ENCODE data around the gene C17orf58. TPM values are rescaled to one million over a fixed set of nuclear protein-coding genes. Genes with fewer than 3 reads are reported as not detected.

C17orf58 gene
- total and polyA plus RNA-seq, 2 of the 8 experiments (the other 6 are each of a cell fraction or from before 2014, with no cell fraction given) = 22.6 to 24.1 TPM

- no peak overlapping the region for H2AK5ac ChIP-seq (ENCODE audit: low read depth, low read length)
- H3K36me3 ChIP-seq (ENCODE audit: control insufficient read depth in 2 of 4, insufficient read depth in 4 of 4, low read length in 3 of 4) = no peaks in the 10 kb centered on the region
- H3K23me2 ChIP-seq (ENCODE audit: low read depth, low read length) = peaks cover 9% of the 10 kb centered on the region; the same call in 1 of the 2 replicates
- H4K5ac ChIP-seq (ENCODE audit: insufficient read length, low read depth, low read length) = no peak overlapping the region
- H4K8ac ChIP-seq (ENCODE audit: extremely low read depth, insufficient read depth, low read length) = peak overlapping the region; percentile 45; the same call in 1 of the 2 replicates
- H3K14ac ChIP-seq (ENCODE audit: insufficient read length) = no peak overlapping the region
- H3K9ac ChIP-seq (replicated peaks in 1 of 4; ENCODE audit: extremely low read depth in 1 of 4, low read depth in 3 of 4, low read length in 3 of 4) = no peak overlapping the region
- H3K4me3 ChIP-seq (ENCODE audit: extremely low read depth in 1 of 4, insufficient read depth in 2 of 4, low read depth in 3 of 4, low read length in 4 of 4) = no peak overlapping the region
- H4K91ac ChIP-seq (replicated peaks; ENCODE audit: insufficient read length, low read length) = no peak overlapping the region
- no peak overlapping the region for H3K27ac ChIP-seq (ENCODE audit: low read depth, low read length)
- H2BK20ac ChIP-seq (ENCODE audit: low read length) = no peak overlapping the region
- no peaks in the 10 kb centered on the region; a peak in 1 of 4 replicates for H3K9me3 ChIP-seq (ENCODE audit: insufficient read depth in 2 of 2, low read depth in 1 of 2, low read length in 1 of 2)
- H2BK15ac ChIP-seq (ENCODE audit: low read length) = no peak overlapping the region
- no peak overlapping the region for H2BK120ac ChIP-seq (replicated peaks; ENCODE audit: low read depth, low read length)
- DNase-seq (ENCODE audit: low read depth in 1 of 2, low spot score in 2 of 2) (no peak), FAIRE-seq (no peak)
- POLR2A ChIA-PET (ENCODE audit: partially characterized antibody) = no interaction called here
- H3K4ac ChIP-seq (replicated peaks; ENCODE audit: insufficient read length, low read depth, low read length) = no peak overlapping the region
- CTCF ChIA-PET (ENCODE audit: partially characterized antibody) = interaction anchor here (2.3 kb wide), 1 partner anchor 9 kb away, joined by 10 read pairs; no protein-coding TSS in a partner anchor
- no peak overlapping the region for H3K4me2 ChIP-seq (ENCODE audit: insufficient read depth in 1 of 2, low read depth in 2 of 2, low read length in 2 of 2)
- H3K56ac ChIP-seq (replicated peaks; ENCODE audit: insufficient read length, low read depth, low read length) = no peak overlapping the region
- H3K4me1 ChIP-seq (replicated peaks in 1 of 4; ENCODE audit: control insufficient read depth in 3 of 4, insufficient read depth in 4 of 4, low read length in 3 of 4) = peaks cover 0 to 13% (median 6%) of the 10 kb centered on the region in 4 experiments; a peak in 3 of 7 replicates
- no peak overlapping the region for H3K23ac ChIP-seq (ENCODE audit: insufficient read length)
- H3K18ac ChIP-seq (ENCODE audit: extremely low read depth, low read length) = no peak overlapping the region
- no peak overlapping the region for H2BK12ac ChIP-seq (ENCODE audit: low read depth, low read length)
- 93% methylated on average over 2 of the region's 2 CpGs; no CpG with 5 or more reads in 1 of the 2 experiments for WGBS, 2 experiments (ENCODE audit: extremely low coverage in 1 of 2, insufficient coverage in 1 of 2, insufficient read length in 1 of 2, insufficient replicate concordance in 2 of 2, low coverage in 1 of 2, low lambda C conversion rate in 2 of 2, missing lambda C conversion rate in 1 of 2)
- no peaks in the 10 kb centered on the region for H4K20me1 ChIP-seq (replicated peaks in 1 of 2; ENCODE audit: control insufficient read depth in 1 of 2, insufficient read depth in 2 of 2, low read length in 2 of 2)
- H3K79me2 ChIP-seq (ENCODE audit: control insufficient read depth in 1 of 2, insufficient read depth in 2 of 2, low read length in 2 of 2) = no peaks in the 10 kb centered on the region
- no peak overlapping the region for H2AFZ ChIP-seq (ENCODE audit: low read length)
- peaks cover 0 to 21% (median 10%) of the 10 kb centered on the region in 4 experiments; a peak in 6 of 7 replicates for H3K27me3 ChIP-seq (replicated peaks in 1 of 4; ENCODE audit: control insufficient read depth in 3 of 4, extremely low read depth in 1 of 4, insufficient read depth in 3 of 4, low read length in 3 of 4)
- no peaks in the 10 kb centered on the region for H3K79me1 ChIP-seq (ENCODE audit: low read depth, low read length)
- no peak overlapping the region for H2BK5ac ChIP-seq (ENCODE audit: low read depth, low read length)
- no peak for TF ChIP-seq NANOG (IDR thresholded peaks at IDR 0.05; ENCODE audit: insufficient read depth, low read depth, low read length, poor library complexity, severe bottlenecking)
- TF ChIP-seq CTCF (IDR thresholded peaks at IDR 0.05; ENCODE audit: control extremely low read depth in 1 of 3, insufficient read depth in 1 of 3, low read depth in 1 of 3, low read length in 3 of 3) = no peak
- no peak for TF ChIP-seq SIX5 (IDR thresholded peaks at IDR 0.05; ENCODE audit: low read depth, low read length)
- TF ChIP-seq SIRT6 (IDR thresholded peaks at IDR 0.05; ENCODE audit: low read length) = no peak
- TF ChIP-seq HDAC2 (IDR thresholded peaks at IDR 0.05; ENCODE audit: borderline replicate concordance in 1 of 2, low read depth in 2 of 2, low read length in 2 of 2) = no peak
- TF ChIP-seq RXRA (IDR thresholded peaks at IDR 0.05; ENCODE audit: insufficient read depth, low read depth, low read length) = no peak
Measured at GRCh38 chr17:67998466-67998865, 2.2 kb upstream of the C17orf58 start.

Data from H1 (cell line).